SIG-M5 treated with dmso at 0.1 percent for 504 hours (cell line): ENCODE measurements around the gene MYMX.

Source experiments
- DNase-seq: peaks from one replicate; lab custom pipeline; 2025; ENCODE audit not compliant: unreplicated experiment; lab: John Stamatoyannopoulos, UW

Gene MYMX

GRCh38 chr6:44262467-44263353 lies 46.0 kb downstream of the MYMX start:
- no peak for DNase-seq

GRCh38 chr6:44263354-44264100 lies 46.8 kb downstream of the MYMX start:
- DNase-seq = peak; percentile 38

- DNase-seq = peak; percentile 85
Measured at GRCh38 chr6:44264154-44265006, 47.7 kb downstream of the MYMX start.

- DNase-seq = no peak
Measured at GRCh38 chr6:44265007-44265721, 48.4 kb downstream of the MYMX start, which contains the start of gene NFKBIE. Gene NFKBIE, minus strand, starts transcription at chr6:44265551. Its CDS starts 205 bp downstream, at chr6:44265346.

DNA sequence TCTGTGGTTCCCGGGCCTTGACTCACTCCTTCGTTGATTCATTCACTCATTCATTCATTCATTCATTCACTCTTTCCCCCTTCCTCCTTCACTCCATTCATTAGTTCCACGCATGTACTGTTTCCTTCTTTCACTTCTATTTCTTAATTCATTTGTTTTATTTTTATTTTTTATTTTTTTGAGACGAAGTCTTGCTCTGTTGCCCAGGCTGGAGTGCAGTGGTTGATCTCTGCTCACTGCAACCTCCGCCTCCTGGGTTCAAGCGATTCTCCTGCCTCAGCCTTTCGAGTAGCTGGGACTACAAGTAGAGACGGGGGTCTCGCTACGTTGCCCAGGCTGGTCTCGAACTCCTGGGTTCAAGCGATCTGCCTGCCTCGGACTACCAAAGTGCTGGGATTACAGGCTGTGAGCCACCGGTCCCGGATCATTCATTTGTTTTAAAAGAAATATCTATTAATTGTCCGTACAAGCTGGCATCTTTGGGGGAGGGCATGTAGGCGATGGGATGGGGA lies 49.1 kb downstream of the MYMX start:
- peak; percentile 65 for DNase-seq

DNA sequence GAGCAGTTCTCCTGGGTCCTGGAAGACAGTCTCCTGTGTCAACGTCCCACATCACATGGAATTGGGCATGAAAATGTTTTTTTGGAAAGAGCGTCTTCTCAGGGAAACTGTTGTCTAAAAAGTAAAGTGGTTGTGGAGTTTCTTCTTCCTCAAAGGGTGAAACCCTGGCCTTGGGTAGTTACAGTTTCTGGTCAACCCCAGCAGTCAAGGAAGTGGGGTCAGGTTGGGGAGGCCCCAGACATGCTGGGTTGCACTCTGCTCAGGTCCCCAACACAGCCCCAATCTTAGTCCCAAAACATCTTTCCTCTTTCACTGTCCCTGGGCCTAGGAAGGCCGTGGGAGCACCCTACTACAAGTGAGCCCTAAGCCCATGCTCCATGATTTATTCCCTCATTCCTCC lies 49.6 kb downstream of the MYMX start:
- DNase-seq = no peak

- no peak for DNase-seq
Measured at GRCh38 chr6:44267252-44267651, 50.5 kb downstream of the MYMX start.
